Fibroblast of lung (primary cell): Measurements from ENCODE around the gene TXLNB. TPM values are rescaled to one million over a fixed set of nuclear protein-coding genes. Genes with fewer than 3 reads are reported as not detected.

Experiments
- DNase-seq, 2 donors: peaks; one replicate each; pipeline versions ENCODE4 v3.0.0 to v3.0.0-alpha.2; 2010; ENCODE audit warnings: low read depth in 2 of 2
- H2AFZ ChIP-seq: 2 replicates; pipeline ENCODE4 v1.5.1; 2012; ENCODE audit warnings: low read length, control low read depth, inconsistent platforms
- H3K27ac ChIP-seq: 2 replicates; pipeline ENCODE4 v1.5.1; 2011; ENCODE audit warnings: low read length, control low read depth; ENCODE audit not compliant: insufficient read depth
- H3K27me3 ChIP-seq: 2 replicates; pipeline ENCODE4 v1.5.1; 2011; ENCODE audit warnings: mild to moderate bottlenecking, low read length; ENCODE audit not compliant: control insufficient read depth, insufficient read depth
- H3K36me3 ChIP-seq: 2 replicates; pipeline ENCODE4 v1.5.1; 2011; ENCODE audit warnings: low read length; ENCODE audit not compliant: control insufficient read depth, insufficient read depth
- H3K4me1 ChIP-seq: 2 replicates; pipeline ENCODE4 v1.5.1; 2011; ENCODE audit warnings: low read length; ENCODE audit not compliant: control insufficient read depth, insufficient read depth; ENCODE audit errors: extremely low read depth
- H3K4me2 ChIP-seq: 2 replicates; pipeline ENCODE4 v1.5.1; 2011; ENCODE audit warnings: low read length, control low read depth; ENCODE audit not compliant: insufficient read depth; ENCODE audit errors: extremely low read depth
- H3K4me3 ChIP-seq, 4 experiments: fragments of 200-600 bp in 1 of 4; sonication (generic) in 1 of 4; replicated peaks in 1 of 4; 2 replicates each; pipeline ENCODE4 v1.5.1; 2011 to 2016; ENCODE audit warnings: low read length in 4 of 4, low read depth in 3 of 4, mild to moderate bottlenecking in 3 of 4, control low read depth in 2 of 4, inconsistent platforms in 1 of 4, mixed read lengths in 1 of 4; ENCODE audit not compliant: insufficient read depth in 1 of 4; ENCODE audit errors: control extremely low read depth in 1 of 4
- H3K79me2 ChIP-seq: 2 replicates; pipeline ENCODE4 v1.5.1; 2012; ENCODE audit warnings: mild to moderate bottlenecking, low read length, inconsistent platforms; ENCODE audit not compliant: control insufficient read depth, insufficient read depth
- H3K9ac ChIP-seq: 2 replicates; pipeline ENCODE4 v1.5.1; 2011; ENCODE audit warnings: mild to moderate bottlenecking, low read length, control low read depth; ENCODE audit not compliant: insufficient read depth
- H3K9me3 ChIP-seq: 2 replicates; pipeline ENCODE4 v1.5.1; 2012; ENCODE audit warnings: low read depth, low read length; ENCODE audit not compliant: control insufficient read depth, insufficient read depth
- H4K20me1 ChIP-seq: 2 replicates; pipeline ENCODE4 v1.5.1; 2011; ENCODE audit warnings: low read length; ENCODE audit not compliant: control insufficient read depth, insufficient read depth; ENCODE audit errors: extremely low read depth
- CTCF ChIP-seq, 2 donors: IDR thresholded peaks in 1 of 2; conservative IDR thresholded peaks in 1 of 2; 1 replicate in 1 of 2; 2 replicates in 1 of 2; pipeline ENCODE4 v1.5.1; 2011 to 2012; ENCODE audit warnings: low read length in 2 of 2, control low read depth in 1 of 2, inconsistent platforms in 1 of 2, low read depth in 1 of 2, mild to moderate bottlenecking in 1 of 2
- EZH2 ChIP-seq: IDR thresholded peaks from 2 replicates; pipeline ENCODE4 v1.5.1; 2012; ENCODE audit warnings: low read length, control low read depth, mild to moderate bottlenecking; ENCODE audit errors: missing control alignments
- polyA plus RNA-seq, 2 donors: library from polyadenylated mRNA; depleted of rRNA in 1 of 2; stranded (reverse) in 1 of 2; unstranded in 1 of 2; fragments of >200 nt; gene quantifications; 2 replicates each; pipeline ENCODE4 v1.2.1, GENCODE V29; 2011 to 2012; ENCODE audit warnings: missing spikeins in 1 of 2
- total RNA-seq: library from RNA; depleted of rRNA; stranded (reverse); fragments of >200 nt; gene quantifications from 2 replicates; pipeline ENCODE4 v1.2.1, GENCODE V29; 2014

Gene TXLNB
- total and polyA plus RNA-seq, 2 donors (not counting 1 experiment from before 2014, with no cell fraction given), result 0.15 to 1.2 TPM

- Histone ChIP-seq H3K9me3 (no peaks in the 10 kb centered on the region), H3K27me3 (no peaks in the 10 kb centered on the region), H3K4me2 (no peak overlapping the region), H3K4me3 (no peak overlapping the region), H3K27ac (no peak overlapping the region), H3K9ac (no peak overlapping the region), H2AFZ (no peak overlapping the region), H3K79me2 (no peaks in the 10 kb centered on the region), H3K36me3 (no peaks in the 10 kb centered on the region), H4K20me1 (no peaks in the 10 kb centered on the region), H3K4me1 (no peaks in the 10 kb centered on the region)
- TF ChIP-seq CTCF (conservative IDR thresholded peaks at IDR 0.05 in 1 of 2, IDR thresholded peaks at IDR 0.05 in 1 of 2; ENCODE audit: low read depth in 1 of 2, low read length in 2 of 2) (no peak), EZH2 (no peak)
- no peak for DNase-seq
These were observed 16.3 kb downstream of the TXLNB start for GRCh38 chr6:139275279-139276055.

- Histone ChIP-seq H3K4me2 (no peak overlapping the region), H3K9me3 (no peaks in the 10 kb centered on the region), H3K27me3 (no peaks in the 10 kb centered on the region), H2AFZ (no peak overlapping the region), H3K9ac (no peak overlapping the region), H3K36me3 (no peaks in the 10 kb centered on the region), H3K27ac (no peak overlapping the region), H3K79me2 (no peaks in the 10 kb centered on the region), H3K4me1 (no peaks in the 10 kb centered on the region), H4K20me1 (no peaks in the 10 kb centered on the region), H3K4me3 (no peak overlapping the region)
- TF ChIP-seq CTCF (conservative IDR thresholded peaks at IDR 0.05 in 1 of 2, IDR thresholded peaks at IDR 0.05 in 1 of 2; ENCODE audit: low read depth in 1 of 2, low read length in 2 of 2) (no peak), EZH2 (no peak)
- peak; percentile 68 to 95 for DNase-seq
These were observed 20.7 kb downstream of the TXLNB start for GRCh38 chr6:139271056-139271455.

GRCh38 chr6:139270249-139270648 lies 21.5 kb downstream of the TXLNB start:
- DNase-seq, result no peak
- H3K36me3 ChIP-seq, result no peaks in the 10 kb centered on the region
- no peak overlapping the region for H2AFZ ChIP-seq
- H3K79me2 ChIP-seq, result no peaks in the 10 kb centered on the region
- TF ChIP-seq CTCF (conservative IDR thresholded peaks at IDR 0.05 in 1 of 2, IDR thresholded peaks at IDR 0.05 in 1 of 2; ENCODE audit: low read depth in 1 of 2, low read length in 2 of 2) (no peak), EZH2 (no peak)
- H3K9me3 ChIP-seq, result no peaks in the 10 kb centered on the region
- no peak overlapping the region for H3K4me3 ChIP-seq
- H3K27ac ChIP-seq, result no peak overlapping the region
- no peaks in the 10 kb centered on the region for H3K4me1 ChIP-seq
- H3K27me3 ChIP-seq, result no peaks in the 10 kb centered on the region
- no peaks in the 10 kb centered on the region for H4K20me1 ChIP-seq
- H3K9ac ChIP-seq, result no peak overlapping the region
- no peak overlapping the region for H3K4me2 ChIP-seq
